Endothelial cell of umbilical vein (primary cell): ENCODE data around the gene SAMD7. TPM values are rescaled to one million over a fixed set of nuclear protein-coding genes. Genes with fewer than 3 reads are reported as not detected.

ENCODE experiments used
- BruUV-seq: library from RNA; stranded (reverse); fragments of 400-500 nt; replicated peaks from 2 replicates; lab custom pipeline; 2021; lab: Mats Ljungman, UMichigan
- CTCF ChIA-PET: fragments of 300-600, 350-600 bp; sonication (Branson Sonifier 250); formaldehyde crosslinking; loops from one replicate; lab custom pipeline; 2021; ENCODE audit warnings: antibody characterized with exemption, inconsistent platforms; lab: Charles Lee
- POLR2A ChIA-PET: fragments of 300-600, 350-600 bp; sonication (Branson Sonifier 250); formaldehyde crosslinking; loops from one replicate; lab custom pipeline; 2021; ENCODE audit warnings: antibody characterized with exemption, inconsistent platforms; lab: Charles Lee
- DNase-seq: peaks from one replicate; pipeline ENCODE4 v3.0.0-alpha.2; 2011; ENCODE audit warnings: low read depth, low spot score
- FAIRE-seq: peaks from 2 replicates; lab custom pipeline; 2011; peaks lifted over from hg19 to GRCh38; lab: Jason Lieb, UNC
- H2AFZ ChIP-seq: 2 replicates; pipeline ENCODE4 v1.6.0; 2012; ENCODE audit warnings: low read depth, low read length, control low read depth, inconsistent platforms
- H3K27ac ChIP-seq: 2 replicates; pipeline ENCODE4 v1.5.1; 2011; ENCODE audit warnings: low read depth, mild to moderate bottlenecking, control low read depth, low read length, moderate library complexity; ENCODE audit not compliant: insufficient read depth
- H3K27me3 ChIP-seq, 2 experiments: 2 replicates each; pipeline versions ENCODE4 v1.6.0 to v1.6.1; 2011; ENCODE audit warnings: low read length in 2 of 2, mixed read lengths in 1 of 2; ENCODE audit not compliant: control insufficient read depth in 2 of 2, insufficient read depth in 2 of 2
- H3K36me3 ChIP-seq, 2 experiments: 2 replicates in 1 of 2; 3 replicates in 1 of 2; pipeline ENCODE4 v1.5.1; 2011; ENCODE audit warnings: low read length in 2 of 2, mild to moderate bottlenecking in 1 of 2, moderate library complexity in 1 of 2; ENCODE audit not compliant: control insufficient read depth in 2 of 2, insufficient read depth in 2 of 2; ENCODE audit errors: extremely low read depth in 1 of 2
- H3K4me1 ChIP-seq: 3 replicates; pipeline ENCODE4 v1.5.1; 2011; ENCODE audit warnings: mild to moderate bottlenecking, low read length; ENCODE audit not compliant: control insufficient read depth, insufficient read depth; ENCODE audit errors: extremely low read depth
- H3K4me2 ChIP-seq: 2 replicates; pipeline ENCODE4 v1.6.1; 2011; ENCODE audit warnings: low read length, control low read depth, mixed read lengths; ENCODE audit not compliant: insufficient read depth
- H3K4me3 ChIP-seq, 3 experiments: fragments of 200-600 bp in 1 of 3; sonication (generic), shearing (Covaris generic) in 1 of 3; replicated peaks in 1 of 3; 2 replicates each; pipeline ENCODE4 v1.5.1; 2011 to 2016; ENCODE audit warnings: control low read depth in 3 of 3, low read length in 3 of 3, mild to moderate bottlenecking in 2 of 3, inconsistent platforms in 1 of 3, low read depth in 1 of 3, moderate library complexity in 1 of 3; ENCODE audit not compliant: insufficient read depth in 1 of 3
- H3K79me2 ChIP-seq: 2 replicates; pipeline ENCODE4 v1.6.0; 2012; ENCODE audit warnings: low read length, inconsistent platforms; ENCODE audit not compliant: control insufficient read depth, insufficient read depth
- H3K9ac ChIP-seq: replicated peaks from 2 replicates; pipeline ENCODE3; 2011; ENCODE audit warnings: low read length, control low read depth; ENCODE audit not compliant: insufficient read depth; ENCODE audit errors: extremely low read depth
- H3K9me1 ChIP-seq: replicated peaks from 3 replicates; pipeline ENCODE4 v1.6.0; 2011; ENCODE audit warnings: mild to moderate bottlenecking, low read length; ENCODE audit not compliant: control insufficient read depth, insufficient read depth; ENCODE audit errors: extremely low read depth
- H3K9me3 ChIP-seq: replicated peaks from 2 replicates; pipeline ENCODE4 v1.5.1; 2012; ENCODE audit warnings: low read length, inconsistent platforms; ENCODE audit not compliant: control insufficient read depth, insufficient read depth
- H4K20me1 ChIP-seq: replicated peaks from 2 replicates; pipeline ENCODE3; 2011; ENCODE audit warnings: mild to moderate bottlenecking, low read length; ENCODE audit not compliant: control insufficient read depth, insufficient read depth; ENCODE audit errors: extremely low read depth
- EZH2 ChIP-seq: IDR thresholded peaks from 2 replicates; pipeline ENCODE4 v1.6.1; 2012; ENCODE audit warnings: borderline replicate concordance, low read depth, mild to moderate bottlenecking, moderate library complexity, low read length, inconsistent platforms; ENCODE audit not compliant: severe bottlenecking
- FOS ChIP-seq: IDR thresholded peaks from 2 replicates; pipeline ENCODE4 v1.6.1; 2011; ENCODE audit warnings: mild to moderate bottlenecking, low read length, moderate library complexity, borderline replicate concordance; ENCODE audit not compliant: insufficient read depth
- GATA2 ChIP-seq: IDR thresholded peaks from 2 replicates; pipeline ENCODE4 v1.7.0; 2011; ENCODE audit warnings: low read depth, mild to moderate bottlenecking, moderate library complexity, mixed read lengths, low read length; ENCODE audit not compliant: insufficient read length, insufficient read depth
- JUN ChIP-seq: IDR thresholded peaks from 2 replicates; pipeline ENCODE4 v1.6.1; 2011; ENCODE audit warnings: borderline replicate concordance, low read depth; ENCODE audit not compliant: insufficient read length, insufficient read depth
- MYC ChIP-seq: IDR thresholded peaks from one replicate; pipeline ENCODE4 v1.6.1; 2011; ENCODE audit warnings: mild to moderate bottlenecking, low read depth, low read length
- POLR2A ChIP-seq: IDR thresholded peaks from 2 replicates; pipeline ENCODE4 v1.6.1; 2012; ENCODE audit warnings: low read depth, mild to moderate bottlenecking, control low read depth, low read length
- POLR2AphosphoS5 ChIP-seq: IDR thresholded peaks from 2 replicates; pipeline ENCODE4 v1.6.1; 2012; ENCODE audit warnings: low read depth, mild to moderate bottlenecking, control low read depth, low read length, moderate library complexity; ENCODE audit not compliant: insufficient read depth
- dilution Hi-C: fragments of 300-500 bp; cut with MboI; formaldehyde crosslinking; loops from one replicate; pipeline ENCODE4 v1.15.0; 2019; ENCODE audit warnings: low sequenced_read_pairs; ENCODE audit not compliant: extremely low pct_ligation_motif_present
- intact Hi-C: fragments of 100-400 bp; cut with micrococcal nuclease; formaldehyde crosslinking; loops from one replicate; pipeline ENCODE4 v1.10.0; 2022
- polyA plus RNA-seq, 4 experiments: library from polyadenylated mRNA; depleted of rRNA in 3 of 4; stranded (reverse) in 3 of 4; unstranded in 1 of 4; fragments of >200 nt; gene quantifications; 2 replicates each; pipeline versions ENCODE4 v1.2.1 to v1.2.3, GENCODE V29; 2011 to 2012; ENCODE audit warnings: missing spikeins in 1 of 4
- total RNA-seq: library from RNA; stranded (reverse); gene quantifications from 2 replicates; pipeline ENCODE4 v1.2.3, GENCODE V29; 2021
- TF ChIP-seq, protein P1 (sequence below): IDR thresholded peaks from 2 replicates; pipeline ENCODE4 v1.6.1; 2011; ENCODE audit not compliant: insufficient read depth, insufficient read length
- TF ChIP-seq, protein P2 (sequence below), 2 donors: IDR thresholded peaks; 1 replicate in 1 of 2; 2 replicates in 1 of 2; pipeline ENCODE4 v1.5.1; 2011; ENCODE audit warnings: low read length in 2 of 2, mild to moderate bottlenecking in 2 of 2, moderate library complexity in 2 of 2, control low read depth in 1 of 2, inconsistent platforms in 1 of 2, low read depth in 1 of 2; ENCODE audit not compliant: insufficient read depth in 1 of 2; ENCODE audit errors: extremely low read depth in 1 of 2

Gene SAMD7
- total and polyA plus RNA-seq, 2 donors (not counting 3 experiments of a cell fraction or from before 2014, with no cell fraction given) = not detected

DNA sequence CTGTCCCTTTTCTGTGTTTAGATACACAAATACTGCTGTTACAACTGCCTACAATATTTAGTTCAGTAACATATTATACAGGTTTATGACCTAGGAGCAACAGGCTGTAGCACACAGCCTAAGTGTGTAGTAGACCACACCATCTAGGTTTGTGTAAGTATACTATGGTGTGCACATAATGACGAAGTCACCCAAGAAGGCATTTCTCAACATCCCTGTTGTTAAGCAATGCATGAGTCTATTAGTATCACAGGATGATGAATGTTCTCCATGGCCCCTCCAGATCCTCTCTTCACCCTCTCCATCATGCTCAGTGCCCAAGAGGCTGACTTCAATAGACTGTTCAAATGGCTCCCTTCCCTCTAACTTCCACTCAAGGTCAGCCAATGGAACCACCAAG lies 40.7 kb downstream of the SAMD7 start:
- no TSS peak for BruUV-seq
- intact Hi-C loops = no loop called here
- CTCF ChIA-PET = no interaction called here

More for the DNA sequence above, 40.7 kb downstream of the SAMD7 start:
- H3K4me2 ChIP-seq = no peak overlapping the region
- H3K27me3 ChIP-seq = peaks cover 22 to 23% of the 10 kb centered on the region in 2 experiments
- H3K36me3 ChIP-seq = no peaks in the 10 kb centered on the region
- no peak overlapping the region for H3K27ac ChIP-seq
- FAIRE-seq (no peak), DNase-seq (no peak)
- H3K9me3 ChIP-seq = no peaks in the 10 kb centered on the region
- TF ChIP-seq FOS (no peak), MYC (no peak), JUN (no peak), GATA2 (no peak), EZH2 (no peak), POLR2AphosphoS5 (no peak), POLR2A (no peak)
- TF ChIP-seq, protein P1, sequence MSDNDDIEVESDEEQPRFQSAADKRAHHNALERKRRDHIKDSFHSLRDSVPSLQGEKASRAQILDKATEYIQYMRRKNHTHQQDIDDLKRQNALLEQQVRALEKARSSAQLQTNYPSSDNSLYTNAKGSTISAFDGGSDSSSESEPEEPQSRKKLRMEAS = no peak
- TF ChIP-seq, protein P2, sequence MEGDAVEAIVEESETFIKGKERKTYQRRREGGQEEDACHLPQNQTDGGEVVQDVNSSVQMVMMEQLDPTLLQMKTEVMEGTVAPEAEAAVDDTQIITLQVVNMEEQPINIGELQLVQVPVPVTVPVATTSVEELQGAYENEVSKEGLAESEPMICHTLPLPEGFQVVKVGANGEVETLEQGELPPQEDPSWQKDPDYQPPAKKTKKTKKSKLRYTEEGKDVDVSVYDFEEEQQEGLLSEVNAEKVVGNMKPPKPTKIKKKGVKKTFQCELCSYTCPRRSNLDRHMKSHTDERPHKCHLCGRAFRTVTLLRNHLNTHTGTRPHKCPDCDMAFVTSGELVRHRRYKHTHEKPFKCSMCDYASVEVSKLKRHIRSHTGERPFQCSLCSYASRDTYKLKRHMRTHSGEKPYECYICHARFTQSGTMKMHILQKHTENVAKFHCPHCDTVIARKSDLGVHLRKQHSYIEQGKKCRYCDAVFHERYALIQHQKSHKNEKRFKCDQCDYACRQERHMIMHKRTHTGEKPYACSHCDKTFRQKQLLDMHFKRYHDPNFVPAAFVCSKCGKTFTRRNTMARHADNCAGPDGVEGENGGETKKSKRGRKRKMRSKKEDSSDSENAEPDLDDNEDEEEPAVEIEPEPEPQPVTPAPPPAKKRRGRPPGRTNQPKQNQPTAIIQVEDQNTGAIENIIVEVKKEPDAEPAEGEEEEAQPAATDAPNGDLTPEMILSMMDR (IDR thresholded peaks at IDR 0.05; ENCODE audit: extremely low read depth in 1 of 2, insufficient read depth in 1 of 2, low read depth in 1 of 2, low read length in 2 of 2) = no peak
- H2AFZ ChIP-seq = no peak overlapping the region
- no peaks in the 10 kb centered on the region for H3K9me1 ChIP-seq
- POLR2A ChIA-PET = no interaction called here
- H3K79me2 ChIP-seq = no peaks in the 10 kb centered on the region
- H4K20me1 ChIP-seq = no peaks in the 10 kb centered on the region
- no peak overlapping the region for H3K4me3 ChIP-seq
- H3K4me1 ChIP-seq = no peaks in the 10 kb centered on the region
- no peak overlapping the region for H3K9ac ChIP-seq
- dilution Hi-C loops = no loop called here
